ENCODE results near the gene PRICKLE1.

The PRICKLE1 gene

DNA sequence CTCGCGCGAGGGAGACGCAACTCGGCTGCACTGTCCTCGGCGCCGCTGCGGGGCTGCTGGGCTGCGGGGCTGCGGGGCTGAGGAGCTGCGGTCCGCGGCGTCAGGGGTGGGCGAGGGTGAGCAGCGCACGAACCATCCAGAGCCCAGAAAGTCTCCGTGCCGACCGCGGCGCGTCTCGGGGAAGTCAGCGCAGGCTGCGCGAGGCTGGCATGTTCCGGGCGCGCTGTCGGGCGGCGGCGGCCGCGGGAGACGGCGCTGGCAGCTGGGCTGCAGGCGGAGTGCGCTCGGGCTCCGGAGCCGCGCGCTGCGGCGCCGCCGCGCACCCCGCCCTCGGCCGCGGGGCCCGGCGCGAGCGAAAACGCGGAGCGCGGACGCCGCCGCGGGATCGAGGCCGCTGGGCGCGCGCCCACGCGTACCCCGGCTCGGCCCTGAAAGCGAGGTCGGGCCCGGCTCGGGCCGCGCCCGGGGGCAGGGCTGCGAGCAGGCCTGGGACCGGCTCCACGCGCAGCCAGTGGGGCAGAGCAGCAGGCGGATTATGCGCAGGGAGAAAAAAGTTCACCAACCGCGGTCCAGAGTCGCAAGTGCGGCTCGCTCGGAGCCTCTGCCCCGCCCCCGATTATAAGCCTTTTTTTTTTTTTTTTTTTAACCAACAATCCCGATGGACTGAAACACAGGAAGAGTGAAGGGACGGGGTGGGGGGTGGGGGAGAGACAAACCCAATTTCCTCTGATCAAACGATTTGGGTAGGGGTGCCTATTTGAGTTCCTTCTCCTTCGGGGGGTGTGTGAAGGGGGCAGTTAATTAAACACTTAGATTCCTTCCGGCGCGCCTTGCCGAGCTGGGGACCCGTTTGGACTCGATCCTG, at the start of gene PRICKLE1:
Gene PRICKLE1, minus strand, starts transcription at position 282 of the 865 bp plus-strand sequence. CDS start 117,230 bp downstream, outside the sequence.
- no peak for DNase-seq

DNA sequence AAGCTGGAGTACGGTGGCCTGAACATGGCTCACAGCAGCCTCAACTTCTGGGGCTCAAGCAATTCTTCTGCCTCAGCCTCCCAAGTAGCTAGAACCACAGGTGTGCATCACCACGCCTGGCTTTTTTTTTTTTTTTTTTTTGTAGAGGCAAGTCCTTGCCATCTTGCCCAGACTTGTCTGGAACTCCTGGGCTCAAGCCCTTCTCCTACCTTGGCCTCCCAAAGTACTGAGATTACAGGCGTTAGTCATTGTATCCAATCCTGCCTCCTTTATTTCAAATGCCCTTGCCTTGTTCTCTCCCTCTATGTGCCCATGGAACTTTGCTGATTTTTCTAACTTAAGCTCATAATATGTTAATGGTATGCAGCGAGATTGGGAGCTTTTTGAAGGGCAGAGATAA, 49.2 kb upstream of the PRICKLE1 start:
- no peak for DNase-seq

DNA sequence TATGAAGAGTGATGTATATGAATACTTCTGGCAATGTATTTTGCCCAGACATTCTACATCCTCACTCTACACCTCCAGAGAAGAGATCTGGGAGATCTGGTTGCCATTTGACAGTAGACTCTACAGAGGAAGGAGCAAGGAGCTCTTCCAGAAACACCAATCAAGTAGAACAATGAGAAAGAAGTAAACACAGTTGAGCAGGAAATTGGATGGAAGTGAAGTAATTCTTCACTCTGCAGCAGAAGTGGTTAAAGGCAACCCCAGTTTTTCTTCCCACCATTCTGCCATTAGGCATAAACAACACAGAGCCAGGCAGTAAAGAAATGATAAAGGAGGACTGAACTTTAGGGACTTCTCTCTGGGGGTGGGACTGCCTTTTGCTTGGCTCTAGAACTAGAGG, 48.5 kb upstream of the PRICKLE1 start:
- DNase-seq: no peak

DNA sequence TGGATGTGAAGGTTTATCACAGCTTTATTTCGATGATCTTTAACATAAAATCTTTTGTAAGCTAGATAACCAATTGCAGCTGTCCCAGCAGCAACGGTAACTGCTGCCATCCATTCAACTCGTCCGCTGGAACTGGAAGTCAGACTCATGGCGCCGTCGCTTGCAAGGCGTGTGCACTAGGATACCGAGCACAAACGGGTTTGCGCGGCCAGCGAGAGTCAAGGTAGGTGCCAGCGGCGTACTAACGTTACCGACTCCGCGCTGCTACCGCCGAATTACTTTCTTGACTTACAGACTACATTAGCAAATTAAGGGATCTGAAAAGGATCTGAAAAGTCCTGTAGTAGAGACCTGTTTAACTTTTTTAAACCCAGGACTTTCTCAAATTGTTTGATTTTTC, 47.4 kb upstream of the PRICKLE1 start:
- no peak for DNase-seq

DNA sequence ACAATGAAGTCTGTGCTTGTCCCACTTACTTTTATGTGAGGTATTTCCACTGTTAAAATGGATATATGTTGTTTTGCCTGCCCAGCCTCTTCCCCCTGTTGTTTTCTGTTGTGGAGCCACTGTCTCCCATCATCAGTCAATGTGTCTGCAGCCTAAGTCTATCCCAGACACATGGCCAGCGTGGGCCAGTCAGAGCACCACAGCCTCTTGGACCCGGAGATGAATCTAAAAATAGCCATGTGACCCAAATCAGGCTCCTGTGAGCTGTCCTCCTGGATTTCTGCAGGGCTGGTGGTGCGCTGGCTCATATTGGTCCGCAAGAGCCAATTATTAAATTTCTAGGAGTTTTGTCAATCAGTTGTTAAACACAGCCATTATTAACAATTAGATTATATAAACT, 44.0 kb upstream of the PRICKLE1 start:
- no peak for DNase-seq

DNA sequence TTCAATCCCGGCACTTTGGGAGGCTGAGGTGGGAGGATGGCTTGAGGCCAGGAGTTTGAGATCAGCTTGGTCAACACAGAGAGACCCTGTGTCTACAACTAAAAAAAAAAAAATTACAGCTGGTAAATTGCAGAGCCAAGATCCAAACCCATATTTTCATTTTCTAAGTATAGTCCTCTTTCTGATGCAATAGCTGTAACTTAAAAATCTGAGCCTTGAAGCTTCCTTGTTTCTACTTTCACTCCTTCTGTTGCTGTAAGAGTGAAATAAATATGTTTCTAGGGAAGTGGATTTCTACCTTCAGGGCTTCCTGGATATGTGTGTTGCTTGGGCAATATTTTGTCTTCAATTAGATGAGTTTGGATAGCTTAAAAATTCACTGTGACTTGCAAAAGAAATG, 42.0 kb upstream of the PRICKLE1 start:
- no peak for DNase-seq

DNA sequence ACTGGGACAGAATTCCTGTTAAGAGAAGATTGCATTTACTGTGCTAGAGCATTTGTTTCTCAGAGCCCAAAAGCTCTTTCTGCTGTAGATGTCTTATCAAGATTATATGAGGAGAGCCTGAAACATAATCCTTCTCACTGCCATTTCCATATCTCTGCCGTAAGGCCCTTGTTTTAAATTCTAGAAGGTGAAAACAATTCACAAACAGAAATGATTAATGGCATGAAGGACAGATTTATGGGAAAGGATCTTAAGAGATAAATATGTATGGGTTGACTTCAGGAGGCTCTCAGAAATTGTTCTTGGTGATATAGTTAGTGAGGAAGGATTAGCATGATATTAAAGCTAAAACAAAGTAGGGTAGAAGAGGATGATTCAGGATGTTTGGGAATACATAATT, 40.8 kb upstream of the PRICKLE1 start:
- DNase-seq: no peak

DNA sequence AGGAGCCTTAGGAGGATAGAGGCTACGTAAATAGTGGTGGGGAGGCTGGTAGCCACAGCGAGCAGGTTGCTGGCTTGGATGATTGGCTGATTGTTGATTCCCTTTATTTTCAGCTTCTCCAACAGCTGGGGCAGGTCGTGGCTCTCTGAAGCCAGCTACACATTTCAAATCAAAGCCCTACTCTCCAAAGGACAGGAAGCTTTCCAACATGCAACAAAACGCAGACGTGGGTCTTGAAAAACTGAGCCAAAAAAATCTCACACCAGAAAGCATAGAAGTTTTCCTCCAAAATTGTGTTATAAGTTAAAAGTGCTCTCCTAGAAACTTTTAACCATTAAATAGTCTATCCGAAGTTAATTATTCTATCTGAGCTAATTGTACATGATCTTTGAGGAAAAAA, 37.6 kb upstream of the PRICKLE1 start:
- no peak for DNase-seq

DNA sequence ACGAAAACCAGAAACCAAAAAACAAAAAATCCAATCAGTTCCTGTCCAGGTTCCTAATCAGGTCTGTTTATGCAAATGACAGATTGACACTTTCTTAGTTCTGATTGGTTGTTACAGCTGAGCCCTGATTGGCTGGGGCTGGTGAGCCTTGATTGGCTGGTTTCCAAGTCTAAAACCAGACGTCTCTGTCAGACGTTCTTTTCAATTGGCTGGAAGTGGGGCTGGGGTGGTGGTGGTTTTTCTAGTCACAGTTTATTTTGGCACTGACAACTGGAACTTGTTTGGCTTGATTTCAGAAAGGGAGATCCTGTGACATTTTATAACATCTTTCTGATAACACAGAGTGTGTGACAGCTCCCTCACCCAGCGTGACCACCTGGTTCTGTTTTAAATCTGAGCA, 36.1 kb upstream of the PRICKLE1 start:
- no peak for DNase-seq

DNA sequence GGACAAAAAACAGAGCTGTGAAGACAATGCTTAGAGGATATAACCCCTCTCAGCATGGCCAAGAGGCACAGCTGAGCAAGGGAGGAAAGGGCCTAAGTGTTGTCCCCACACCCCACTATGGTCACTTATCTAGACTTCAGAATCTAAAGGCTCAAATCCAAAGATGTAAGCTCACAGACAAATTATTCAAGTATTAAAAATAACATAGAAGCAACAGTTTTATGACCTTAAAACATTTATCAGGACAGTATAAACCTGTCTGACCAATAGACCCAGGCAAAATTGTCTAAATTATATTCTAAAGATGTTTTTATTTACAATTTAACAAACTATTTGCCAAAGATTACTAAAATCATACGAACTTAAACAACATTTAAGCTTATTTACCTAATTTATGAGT, 28.1 kb upstream of the PRICKLE1 start:
- DNase-seq: no peak

DNA sequence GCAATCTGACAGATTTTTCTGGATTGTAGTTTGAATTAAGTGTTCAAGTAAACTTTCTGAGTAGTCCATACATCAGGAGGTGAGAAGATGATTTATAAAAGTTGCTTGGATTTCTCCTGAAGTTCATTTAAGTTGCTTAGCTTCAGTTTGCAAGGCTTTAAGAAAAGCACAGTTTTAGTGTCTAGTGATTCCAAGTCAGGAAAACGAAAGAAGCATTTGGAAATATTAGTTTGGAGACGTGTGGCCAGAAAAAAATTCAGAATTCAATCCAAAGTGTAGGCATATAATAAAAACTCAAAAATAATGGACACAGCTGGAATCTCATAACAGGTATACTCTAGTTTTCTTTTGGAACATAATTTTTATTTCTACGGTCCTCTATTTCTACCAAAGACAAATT, 25.5 kb upstream of the PRICKLE1 start:
- DNase-seq: no peak

DNA sequence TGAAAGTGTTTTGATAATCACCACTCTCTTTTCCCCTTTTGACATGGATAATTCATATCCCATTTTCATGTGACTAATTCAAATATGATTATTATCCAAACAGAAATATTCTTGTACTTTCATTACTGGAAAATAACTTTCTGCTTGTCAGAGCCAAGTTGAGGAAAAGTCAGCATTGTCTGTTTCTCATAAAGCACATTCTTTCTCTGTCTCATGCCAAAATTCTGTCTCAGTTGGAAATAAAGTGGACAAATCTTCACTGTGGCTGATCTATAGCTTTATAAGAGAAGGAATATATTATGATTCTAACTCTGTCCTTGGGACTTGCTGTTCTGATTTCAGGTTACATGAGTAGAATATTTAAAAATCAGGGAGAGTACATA, 22.7 kb upstream of the PRICKLE1 start:
- DNase-seq: no peak

DNA sequence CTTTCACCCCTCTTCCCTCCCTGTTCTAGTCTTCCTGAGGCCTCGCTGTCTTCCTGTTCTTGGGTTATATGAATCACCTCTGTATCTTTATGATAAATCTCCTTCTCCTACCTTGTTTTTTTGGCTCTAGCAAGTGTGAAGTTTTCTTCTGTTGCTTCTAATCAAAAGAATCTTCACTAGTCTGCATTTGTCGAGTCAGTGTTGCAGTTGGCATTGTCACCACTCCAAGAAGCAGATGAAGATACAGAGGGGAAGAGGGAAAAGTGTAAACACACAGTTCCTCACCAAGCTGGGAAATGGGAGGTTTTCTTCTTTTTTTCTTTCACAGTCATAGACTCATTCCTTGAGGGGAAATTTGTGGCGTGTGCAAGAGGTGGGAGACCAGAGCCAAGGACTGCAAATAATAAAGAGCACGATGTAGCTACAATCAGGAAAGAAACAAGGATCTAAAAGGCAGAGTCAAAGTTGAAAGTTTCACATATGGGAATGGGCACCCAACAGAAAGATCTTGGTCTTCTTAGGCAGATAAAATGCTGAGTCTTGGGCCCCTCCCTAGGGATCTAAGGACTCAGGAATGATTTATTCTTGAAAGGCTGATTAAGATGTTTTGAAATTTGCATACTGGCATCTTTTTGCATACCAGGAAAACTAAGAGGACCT, 22.2 kb upstream of the PRICKLE1 start:
- no peak for DNase-seq

DNA sequence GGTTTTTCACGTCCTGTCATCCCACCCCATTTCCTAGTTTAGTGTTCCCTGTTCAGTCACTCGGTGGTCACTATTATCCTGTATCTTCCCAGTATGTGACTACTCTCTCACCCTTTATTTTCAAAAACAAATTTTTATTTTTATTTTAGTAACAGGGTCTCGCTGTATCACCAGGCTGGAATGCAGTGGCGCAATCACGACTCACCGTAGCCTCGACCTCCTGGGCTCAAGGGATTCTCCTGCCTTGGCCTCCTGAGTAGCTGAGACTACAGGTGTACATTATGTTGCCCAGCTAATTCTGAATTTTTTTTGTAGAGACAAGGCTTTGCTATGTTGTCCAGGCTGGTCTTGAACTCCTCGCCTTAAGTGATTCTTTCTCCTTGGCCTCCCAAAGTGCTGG, 20.1 kb upstream of the PRICKLE1 start:
- no peak for DNase-seq

DNA sequence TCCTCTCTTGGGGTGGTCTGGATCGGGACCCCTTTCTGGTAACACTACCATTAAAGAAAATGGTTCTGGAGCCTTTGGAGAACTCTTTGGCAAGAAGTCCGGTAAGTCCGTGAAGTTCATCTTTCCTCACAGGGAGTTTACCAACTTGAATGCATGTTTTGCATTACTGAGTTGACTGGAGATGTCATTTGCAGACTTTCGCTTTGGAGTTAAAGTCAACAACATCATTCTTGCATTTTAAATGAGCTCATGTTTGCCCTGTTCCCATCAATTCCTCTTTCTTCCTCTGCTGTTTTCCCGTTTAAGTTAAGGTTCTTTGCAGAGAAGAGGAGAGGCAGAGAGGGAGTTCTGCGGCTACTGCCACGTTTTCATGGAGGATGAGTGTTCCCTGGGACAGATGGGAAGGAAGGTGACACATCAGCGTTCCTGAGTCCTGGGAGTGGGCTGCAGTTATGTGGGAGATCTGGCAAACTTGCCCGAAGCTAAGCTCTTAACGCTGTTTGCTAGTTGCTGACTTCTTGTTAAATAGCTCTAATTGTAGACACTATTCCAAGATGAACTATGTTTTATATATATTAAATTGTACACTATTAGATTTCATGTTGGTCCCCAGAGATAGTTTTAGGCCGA, 18.8 kb upstream of the PRICKLE1 start:
- no peak for DNase-seq

DNA sequence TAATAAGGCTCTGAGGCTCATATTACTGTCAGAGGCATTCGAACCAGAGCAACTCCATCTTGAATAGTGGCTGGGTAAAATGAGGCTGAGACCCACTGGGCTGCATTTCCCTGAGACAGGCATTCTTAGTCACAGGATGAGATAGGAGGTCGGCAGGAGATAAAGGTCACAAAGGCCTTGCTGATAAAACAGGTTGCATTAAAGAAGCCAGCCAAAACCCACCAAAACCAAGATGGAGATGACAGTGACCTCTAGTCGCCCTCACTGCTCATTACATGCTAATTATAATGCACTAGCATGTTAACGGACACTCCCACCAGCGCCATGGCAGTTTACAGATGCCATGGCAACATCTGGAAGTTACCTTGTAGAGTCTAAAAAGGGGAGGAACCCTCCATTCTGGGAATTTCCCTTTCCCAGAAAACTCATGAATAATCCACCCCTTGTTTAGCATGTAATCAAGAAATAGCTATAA, 18.1 kb upstream of the PRICKLE1 start:
- DNase-seq: no peak

DNA sequence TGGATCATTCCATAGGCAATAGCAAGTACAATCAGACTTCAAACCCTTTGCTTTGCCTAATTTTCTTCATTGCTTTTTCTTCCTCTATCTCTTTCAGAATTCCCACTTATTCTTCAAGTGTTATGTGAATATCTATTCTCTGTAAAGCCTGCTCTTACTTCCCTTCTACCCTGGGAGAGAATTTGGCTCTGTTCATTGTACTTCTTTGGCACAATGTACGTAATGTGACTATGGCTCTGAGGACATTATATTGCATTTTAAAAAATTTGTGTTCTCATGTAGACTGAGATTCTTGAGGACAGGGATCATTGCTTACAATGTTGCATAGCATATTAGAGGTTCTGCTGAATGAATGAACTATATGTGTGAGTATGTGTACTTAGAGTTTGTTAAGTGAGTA, 16.9 kb upstream of the PRICKLE1 start:
- DNase-seq: no peak

DNA sequence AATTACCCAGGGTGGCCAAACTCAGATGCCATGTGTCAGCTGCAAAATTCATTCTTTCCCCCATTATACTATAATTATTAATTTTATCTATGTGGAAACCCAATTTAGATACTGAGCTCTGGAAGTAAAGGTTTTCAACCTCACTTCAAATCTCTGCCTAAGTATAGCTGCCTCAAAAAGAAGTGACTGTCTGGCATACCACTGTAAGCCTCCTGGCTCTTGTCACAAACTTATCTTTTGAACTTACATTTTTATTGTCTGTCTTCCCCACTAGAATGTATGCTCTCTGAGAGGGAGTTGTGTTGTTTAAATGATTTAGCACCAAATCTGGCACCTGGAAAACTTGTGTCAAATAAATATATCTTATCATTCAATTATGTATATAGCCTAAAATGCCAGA, 16.1 kb upstream of the PRICKLE1 start:
- no peak for DNase-seq

DNA sequence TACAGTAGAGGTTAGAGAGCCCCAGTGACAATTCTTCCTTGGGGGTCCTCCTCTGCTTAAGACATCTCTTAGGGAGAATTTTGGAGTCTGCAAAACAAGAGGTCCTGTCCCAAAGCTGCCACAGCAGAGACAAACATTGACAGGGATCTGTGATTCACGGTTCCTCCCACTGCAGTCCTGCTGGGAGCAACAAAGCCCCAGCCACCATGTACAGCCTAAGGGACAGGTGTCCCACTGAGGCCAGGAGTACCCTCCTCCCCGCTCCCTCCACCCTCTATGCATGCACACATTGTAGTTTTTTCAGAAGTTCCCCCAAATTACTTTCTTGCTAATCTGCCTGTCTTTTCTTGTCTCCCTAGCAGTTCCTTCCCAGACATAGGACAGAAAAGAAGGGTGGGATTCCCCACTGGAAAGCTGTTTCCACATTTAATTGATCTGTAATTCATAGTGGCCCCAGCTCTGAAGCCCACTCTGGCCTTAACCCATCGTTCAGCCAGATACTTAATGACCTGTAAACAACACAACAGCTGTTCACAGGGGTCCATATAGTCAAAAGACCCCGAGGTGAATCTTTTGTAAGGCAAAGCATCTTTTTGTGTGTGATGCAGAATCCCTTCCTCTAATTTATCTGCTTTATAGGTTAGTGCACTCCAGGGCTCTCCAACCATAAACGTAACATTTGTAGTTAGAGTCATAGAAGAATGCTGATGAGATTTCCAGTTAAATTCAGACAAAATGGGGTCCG, 13.9 kb upstream of the PRICKLE1 start:
- DNase-seq: no peak

DNA sequence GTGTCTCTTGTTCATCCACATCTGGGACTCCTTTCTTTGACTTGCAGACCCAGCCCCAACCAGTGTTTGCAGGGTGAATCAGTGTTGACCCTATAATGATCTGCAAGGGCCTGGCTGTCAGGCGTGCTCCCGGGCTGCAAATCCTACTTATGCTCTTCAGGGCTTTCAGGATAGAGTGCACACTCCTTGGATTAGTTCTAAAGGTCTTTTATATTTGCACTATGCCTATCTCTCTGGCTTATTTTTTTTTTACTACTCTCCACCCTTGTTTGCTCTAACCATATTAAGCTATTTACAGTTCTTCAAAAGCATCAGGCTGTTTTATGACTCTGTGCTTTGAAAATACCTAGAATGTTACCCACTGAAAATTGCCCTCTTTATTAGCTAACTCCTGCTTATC, 4.3 kb upstream of the PRICKLE1 start:
- no peak for DNase-seq

DNA sequence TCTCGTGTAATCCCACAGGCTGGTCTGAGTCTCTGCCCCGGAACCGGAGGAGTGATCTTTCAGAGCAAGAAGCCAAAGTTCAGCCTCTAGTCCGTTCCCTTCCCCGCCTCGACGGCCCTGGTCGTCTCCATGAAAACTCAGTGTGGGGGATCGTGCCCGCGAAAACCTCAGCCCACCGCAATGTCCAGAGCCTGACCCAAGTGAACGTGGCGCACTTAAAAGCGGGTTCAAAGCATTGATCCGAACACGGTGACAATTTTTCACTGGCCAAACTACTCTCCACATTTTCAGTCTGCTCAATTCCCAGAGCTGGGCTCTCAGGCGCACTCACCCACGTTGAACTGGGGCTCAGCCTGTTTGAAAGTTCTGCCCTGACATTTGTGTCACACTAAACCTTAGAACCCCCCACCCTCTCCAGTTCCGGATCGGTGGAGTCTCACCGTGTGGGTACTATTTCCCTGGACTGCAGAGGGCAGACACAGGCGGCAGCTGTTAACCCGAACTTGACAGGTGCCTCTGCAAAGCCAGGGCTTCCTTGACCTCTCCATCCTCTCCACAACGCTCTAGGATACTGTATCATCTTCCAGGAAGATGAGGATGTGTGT, 886 bp upstream of the PRICKLE1 start:
- DNase-seq: no peak

DNA sequence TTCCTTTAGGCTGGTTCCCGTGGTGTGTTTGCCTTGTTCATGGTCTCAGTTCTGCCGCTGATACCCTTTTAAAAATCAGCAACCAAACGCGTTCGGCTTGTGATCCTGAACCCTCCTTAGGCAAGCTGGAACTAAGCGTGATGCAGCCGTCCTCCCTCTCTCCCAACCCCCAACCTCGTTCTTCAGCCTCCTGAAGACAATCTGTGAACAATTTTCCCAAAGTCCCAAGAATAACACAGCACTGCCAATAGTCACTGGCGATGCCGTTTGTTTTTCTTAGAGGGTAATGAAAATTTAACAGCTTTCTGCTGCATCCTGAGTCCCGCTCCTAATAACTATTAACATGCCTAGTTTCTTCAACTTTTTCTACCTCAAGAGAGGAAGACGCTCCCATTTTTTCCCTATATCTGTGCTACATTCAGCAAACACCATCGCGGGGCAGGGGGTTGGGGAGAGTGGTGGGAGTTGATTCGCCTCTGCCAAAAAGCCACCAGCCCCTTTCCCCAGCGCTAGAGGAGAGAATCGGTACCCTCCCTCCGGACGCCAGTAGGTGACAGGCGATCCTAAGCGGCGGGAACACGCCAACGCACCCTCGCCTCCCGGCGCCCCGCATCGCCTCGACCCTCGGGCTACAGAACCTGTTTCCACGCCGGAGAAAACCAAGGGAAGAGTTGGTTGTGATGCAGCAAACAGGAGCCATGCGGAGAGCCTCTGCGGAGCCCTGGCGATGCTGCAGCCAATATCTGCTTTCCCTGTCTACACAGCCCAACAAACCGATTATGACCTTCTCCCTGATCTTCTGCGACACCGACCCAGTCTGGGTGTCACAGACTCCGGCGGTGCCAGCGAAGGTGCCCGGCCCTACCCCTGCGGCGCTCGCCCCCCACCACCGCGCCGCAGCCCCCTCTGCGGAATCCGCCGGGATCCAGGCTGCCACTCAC, 752 bp downstream of the PRICKLE1 start:
- no peak for DNase-seq
